SK-N-SH treated with all-trans-retinoic acid at 6 μM for 48 hours (cell line): Measurements from ENCODE around the gene RNASEH2B.

Experiments
- ARNTL ChIP-seq: fragments of 450-650 bp; formaldehyde crosslinking; IDR thresholded peaks from 2 replicates; pipeline ENCODE4 v1.5.0; 2020; ENCODE audit warnings: low read depth, mild to moderate bottlenecking, moderate library complexity, borderline replicate concordance
- RARB ChIP-seq: fragments of 250-450 bp; sonication (Bioruptor Pico); IDR thresholded peaks from 2 replicates; pipeline ENCODE4 v1.8.0; 2021; ENCODE audit warnings: mild to moderate bottlenecking, moderate library complexity
- TOX ChIP-seq: fragments of 250-450 bp; sonication (Bioruptor Pico); IDR thresholded peaks from 2 replicates; pipeline ENCODE4 v1.8.0; 2021; ENCODE audit warnings: mild to moderate bottlenecking, moderate library complexity, borderline replicate concordance
- ZFP3 ChIP-seq: fragments of 250-450 bp; sonication (Bioruptor Pico); IDR thresholded peaks from 2 replicates; pipeline ENCODE4 v1.5.0; 2020; ENCODE audit warnings: mild to moderate bottlenecking, moderate library complexity

DNA sequence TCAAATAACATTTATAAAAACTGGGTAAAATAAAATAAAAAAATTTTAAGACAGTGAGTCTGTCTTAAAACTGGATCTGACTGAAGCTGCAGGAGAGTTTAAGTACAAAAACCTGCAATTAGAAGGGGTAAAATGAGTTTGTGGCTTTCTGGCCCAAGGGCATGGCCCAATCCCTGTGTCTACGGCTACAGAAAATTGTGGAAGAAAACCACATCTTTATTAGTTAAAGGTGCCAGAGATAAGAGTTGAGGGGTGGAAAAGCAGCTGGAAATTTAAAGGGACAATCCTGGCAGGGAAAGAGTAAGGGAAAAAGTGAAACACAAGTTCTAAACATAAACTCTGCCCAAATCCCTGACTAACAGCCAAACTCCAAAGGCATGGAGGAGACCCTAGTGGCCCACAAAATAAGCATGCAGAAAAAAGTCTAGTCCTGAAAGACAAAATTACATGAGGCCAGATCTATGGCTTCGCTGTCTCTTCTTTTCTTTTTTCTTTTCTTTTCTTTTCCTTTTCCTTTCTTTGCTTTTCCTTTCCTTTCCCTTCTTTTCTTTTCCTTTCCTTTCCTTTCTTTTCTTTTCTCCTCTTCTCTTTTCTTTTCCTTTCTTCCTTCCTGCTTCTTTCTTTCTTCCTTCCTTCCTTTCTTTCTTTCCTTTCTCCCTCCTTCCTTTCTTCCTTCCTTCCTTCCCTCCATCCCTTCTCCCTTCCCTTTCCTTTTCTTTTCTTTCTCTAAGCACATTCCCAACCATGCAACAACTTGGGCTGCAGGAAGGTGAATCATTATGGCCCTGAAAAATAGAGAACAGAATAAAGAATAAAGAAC, 42.6 kb upstream of the RNASEH2B start:
- no peak for TF ChIP-seq ZFP3 (CRISPR knock-in tag)
- TF ChIP-seq ARNTL (CRISPR knock-in tag), result no peak
- no peak for TF ChIP-seq RARB (CRISPR knock-in tag)
- no peak for TF ChIP-seq TOX (CRISPR knock-in tag)
